Activated naive CD4-positive, alpha-beta T cell treated with anti-CD3 and anti-CD28 coated beads, Interleukin-2, amount 50 U/mL, for 24 hours (primary cell): Measurements from ENCODE around the gene CACNB2.

Experiments
- H3K27ac Mint-ChIP-seq: one replicate; pipeline ENCODE4 v1.8.0; 2021; ENCODE audit warnings: mild to moderate bottlenecking, mixed read lengths
- H3K27me3 Mint-ChIP-seq: one replicate; pipeline ENCODE4 v1.8.0; 2021; ENCODE audit warnings: mixed read lengths
- H3K36me3 Mint-ChIP-seq: one replicate; pipeline ENCODE4 v1.8.0; 2021; ENCODE audit warnings: mixed read lengths
- H3K4me1 Mint-ChIP-seq: one replicate; pipeline ENCODE4 v1.8.0; 2021; ENCODE audit warnings: mixed read lengths
- H3K4me3 Mint-ChIP-seq: one replicate; pipeline ENCODE4 v1.8.0; 2021; ENCODE audit warnings: mild to moderate bottlenecking, mixed read lengths
- H3K9me3 Mint-ChIP-seq: one replicate; pipeline ENCODE4 v1.8.0; 2021; ENCODE audit warnings: mixed read lengths

Gene CACNB2

DNA sequence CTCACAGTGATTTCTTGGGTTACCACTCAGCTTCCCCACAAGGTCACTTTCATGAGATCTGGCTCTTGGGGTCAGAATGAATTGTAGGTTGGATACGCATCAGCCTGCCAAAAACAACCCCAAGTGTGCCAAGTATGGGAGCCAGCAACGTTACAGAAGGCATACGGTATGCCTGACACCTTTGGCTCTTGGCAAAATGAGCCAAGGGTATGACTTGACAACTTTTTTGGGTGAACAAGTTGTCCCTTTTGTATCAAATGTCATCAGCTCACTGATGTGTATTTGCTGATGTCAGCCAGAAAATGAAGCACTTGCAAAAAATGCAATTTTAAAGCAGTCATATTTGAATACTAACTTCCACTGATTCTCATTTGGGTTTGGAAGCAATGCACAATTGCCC lies 168.4 kb downstream of the CACNB2 start:
- Mint-ChIP-seq H3K4me1 (no peaks in the 10 kb centered on the region), H3K36me3 (no peaks in the 10 kb centered on the region), H3K4me3 (no peak overlapping the region), H3K27me3 (no peaks in the 10 kb centered on the region), H3K9me3 (no peaks in the 10 kb centered on the region), H3K27ac (no peak overlapping the region)

DNA sequence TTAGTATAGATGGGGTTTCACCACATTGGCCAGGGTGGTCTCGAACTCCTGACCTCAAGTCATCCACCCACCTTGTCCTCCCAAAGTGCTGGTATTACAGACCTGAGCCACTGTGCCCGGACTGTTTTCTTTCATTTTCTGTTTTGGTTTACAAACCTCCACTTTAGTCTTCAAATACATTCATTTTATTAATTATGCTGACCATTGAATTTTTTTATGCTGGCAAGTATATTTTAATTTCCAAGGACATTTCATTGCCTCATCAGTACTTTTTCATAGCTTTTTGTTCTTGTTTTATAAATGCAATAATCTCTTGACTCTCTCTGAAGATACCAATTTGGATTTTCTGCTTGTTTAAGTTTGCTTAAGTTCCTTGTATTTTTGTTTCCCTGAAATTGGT lies 170.5 kb downstream of the CACNB2 start:
- no peak overlapping the region for H3K4me3 Mint-ChIP-seq
- H3K36me3 Mint-ChIP-seq: no peaks in the 10 kb centered on the region
- no peaks in the 10 kb centered on the region for H3K27me3 Mint-ChIP-seq
- no peaks in the 10 kb centered on the region for H3K9me3 Mint-ChIP-seq
- H3K27ac Mint-ChIP-seq: no peak overlapping the region
- H3K4me1 Mint-ChIP-seq: no peaks in the 10 kb centered on the region

DNA sequence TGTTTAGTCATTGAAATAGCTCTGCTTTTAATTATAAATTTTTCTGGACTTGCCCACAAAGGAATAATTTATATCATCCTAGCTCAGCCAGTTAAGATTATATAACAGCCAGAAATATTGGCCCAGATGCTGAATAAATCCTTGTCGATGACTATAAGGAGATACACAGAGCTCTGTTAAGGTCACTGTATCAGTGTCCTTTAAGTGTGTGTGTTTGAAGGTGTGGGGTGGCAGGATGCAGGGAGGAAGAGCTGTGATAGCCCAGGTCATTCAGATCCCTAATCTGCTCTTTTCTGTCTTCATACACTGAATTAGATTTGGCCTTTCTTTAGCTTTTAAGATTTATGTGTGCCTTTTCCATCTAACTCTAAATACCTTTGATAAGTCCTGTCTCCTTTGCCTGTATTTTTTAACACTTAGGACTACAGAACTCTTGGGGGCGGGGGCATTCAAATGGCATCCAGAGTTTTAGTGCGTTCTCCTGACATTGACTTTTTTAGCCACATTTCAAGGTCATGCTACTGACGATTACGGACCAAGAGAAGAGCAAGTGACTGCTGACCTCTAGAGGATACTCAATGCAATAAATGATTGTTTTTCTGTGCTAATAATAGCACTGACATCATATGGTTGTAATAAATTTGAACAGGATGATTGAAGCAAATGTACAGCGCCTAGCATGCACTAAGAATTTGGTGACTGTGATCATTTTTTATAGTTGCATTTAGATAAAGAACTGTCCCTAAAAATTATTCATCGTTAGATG lies 172.3 kb downstream of the CACNB2 start:
- Mint-ChIP-seq H3K9me3 (no peaks in the 10 kb centered on the region), H3K27me3 (no peaks in the 10 kb centered on the region), H3K4me1 (no peaks in the 10 kb centered on the region), H3K4me3 (no peak overlapping the region), H3K27ac (no peak overlapping the region), H3K36me3 (no peaks in the 10 kb centered on the region)

DNA sequence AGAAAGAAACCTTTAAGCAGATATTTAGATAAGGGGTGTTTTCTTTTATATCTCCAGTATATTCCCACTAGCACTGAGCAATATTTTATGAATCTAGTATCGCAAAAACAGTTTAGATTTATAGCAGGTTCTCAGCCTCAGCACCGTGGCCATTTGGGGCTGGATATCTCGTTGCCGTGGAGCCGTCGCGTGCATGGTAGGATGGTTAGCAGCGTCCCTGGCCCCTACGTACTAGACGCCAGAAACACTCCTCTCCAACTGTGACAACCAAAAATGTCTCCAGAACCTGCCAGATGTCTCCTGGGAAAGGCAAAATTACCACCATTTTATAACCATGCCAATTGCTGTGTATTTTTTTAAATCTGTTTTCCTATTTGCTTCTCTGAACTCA lies 172.9 kb downstream of the CACNB2 start:
- no peaks in the 10 kb centered on the region for H3K9me3 Mint-ChIP-seq
- H3K27me3 Mint-ChIP-seq: no peaks in the 10 kb centered on the region
- H3K4me1 Mint-ChIP-seq: no peaks in the 10 kb centered on the region
- no peak overlapping the region for H3K27ac Mint-ChIP-seq
- H3K4me3 Mint-ChIP-seq: no peak overlapping the region
- no peaks in the 10 kb centered on the region for H3K36me3 Mint-ChIP-seq

DNA sequence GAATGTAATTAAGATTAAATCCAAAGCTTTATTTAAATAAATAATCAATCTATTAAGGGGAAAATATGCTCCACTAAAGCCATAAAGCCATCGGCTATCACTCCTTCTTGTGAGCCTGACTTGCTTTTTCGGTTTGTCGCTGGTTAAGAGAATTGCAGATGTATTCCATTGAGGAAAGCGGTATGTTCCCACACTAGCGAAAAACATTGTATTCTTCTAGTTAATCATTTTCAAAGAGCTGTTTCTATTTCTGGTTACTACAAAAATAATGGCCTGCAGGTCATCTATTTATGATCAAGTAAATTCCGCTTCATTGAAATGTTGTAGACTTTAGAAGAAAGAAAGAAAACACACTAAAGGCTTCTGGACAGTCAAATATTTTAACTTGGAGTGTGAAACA lies 173.4 kb downstream of the CACNB2 start:
- H3K4me1 Mint-ChIP-seq: no peaks in the 10 kb centered on the region
- peaks cover 1% of the 10 kb centered on the region for H3K9me3 Mint-ChIP-seq
- H3K36me3 Mint-ChIP-seq: no peaks in the 10 kb centered on the region
- no peak overlapping the region for H3K27ac Mint-ChIP-seq
- H3K4me3 Mint-ChIP-seq: no peak overlapping the region
- no peaks in the 10 kb centered on the region for H3K27me3 Mint-ChIP-seq

DNA sequence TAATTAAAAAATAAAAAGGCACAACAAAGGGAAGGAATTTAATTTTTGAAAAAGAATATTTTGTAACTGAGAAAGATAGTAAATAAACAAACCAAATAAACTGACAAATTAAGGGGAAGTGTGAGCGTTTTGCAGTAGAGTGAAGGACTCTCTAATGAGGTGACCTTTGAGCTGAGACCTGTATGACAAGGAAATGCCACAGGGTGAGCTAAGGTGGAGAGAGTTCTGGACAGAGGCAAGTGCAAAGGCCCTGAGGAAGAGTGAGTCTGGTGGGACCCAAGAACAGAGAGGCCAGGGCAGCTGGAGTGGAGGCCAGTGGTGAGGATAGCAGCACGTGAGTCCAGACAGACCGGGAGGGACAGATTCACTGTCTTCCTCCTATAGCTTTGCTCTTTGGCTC lies 179.4 kb downstream of the CACNB2 start:
- Mint-ChIP-seq H3K9me3 (peaks cover 8% of the 10 kb centered on the region), H3K36me3 (no peaks in the 10 kb centered on the region), H3K27ac (no peak overlapping the region), H3K4me1 (no peaks in the 10 kb centered on the region), H3K27me3 (no peaks in the 10 kb centered on the region), H3K4me3 (no peak overlapping the region)

DNA sequence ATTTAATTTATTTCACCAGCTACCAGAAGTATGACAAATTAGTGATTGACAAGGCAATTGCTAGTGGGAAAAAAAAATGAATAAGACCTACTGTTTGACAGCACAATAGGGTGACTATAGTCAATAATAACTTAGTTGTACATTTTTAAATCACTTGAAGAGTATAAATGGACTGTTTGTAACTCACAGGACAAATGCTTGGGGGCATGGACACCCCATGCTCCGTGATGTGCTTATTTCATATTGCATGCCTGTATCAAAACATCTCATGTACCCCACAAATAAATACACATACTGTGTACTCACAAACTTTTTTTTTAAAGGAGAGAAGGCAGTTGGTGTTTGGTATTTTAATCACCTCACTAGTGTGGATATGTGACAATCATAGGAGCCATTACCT lies 181.1 kb downstream of the CACNB2 start:
- H3K4me1 Mint-ChIP-seq: no peaks in the 10 kb centered on the region
- H3K4me3 Mint-ChIP-seq: no peak overlapping the region
- no peaks in the 10 kb centered on the region for H3K27me3 Mint-ChIP-seq
- H3K27ac Mint-ChIP-seq: no peak overlapping the region
- peaks cover 8% of the 10 kb centered on the region for H3K9me3 Mint-ChIP-seq
- no peaks in the 10 kb centered on the region for H3K36me3 Mint-ChIP-seq

DNA sequence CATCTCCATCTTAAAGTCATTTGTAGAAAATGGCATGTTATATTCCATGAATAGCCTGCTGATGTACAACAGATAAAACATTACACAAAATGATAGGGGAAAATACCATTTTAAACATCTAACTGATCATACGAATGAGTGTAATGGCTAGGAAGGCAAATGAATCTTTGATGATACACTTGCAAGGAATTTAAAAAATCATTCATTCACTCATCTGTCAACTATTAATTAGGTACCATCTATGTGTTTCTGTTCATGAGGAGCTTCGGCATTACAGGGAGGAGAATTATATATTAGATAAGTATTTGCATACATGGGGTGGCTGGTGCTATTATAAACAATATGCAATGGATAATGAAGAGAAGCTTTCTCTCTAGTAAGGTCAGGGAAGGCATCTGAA lies 183.7 kb downstream of the CACNB2 start:
- H3K9me3 Mint-ChIP-seq: peaks cover 3% of the 10 kb centered on the region
- H3K4me3 Mint-ChIP-seq: no peak overlapping the region
- no peaks in the 10 kb centered on the region for H3K36me3 Mint-ChIP-seq
- no peaks in the 10 kb centered on the region for H3K4me1 Mint-ChIP-seq
- no peak overlapping the region for H3K27ac Mint-ChIP-seq
- peaks cover 1% of the 10 kb centered on the region for H3K27me3 Mint-ChIP-seq

DNA sequence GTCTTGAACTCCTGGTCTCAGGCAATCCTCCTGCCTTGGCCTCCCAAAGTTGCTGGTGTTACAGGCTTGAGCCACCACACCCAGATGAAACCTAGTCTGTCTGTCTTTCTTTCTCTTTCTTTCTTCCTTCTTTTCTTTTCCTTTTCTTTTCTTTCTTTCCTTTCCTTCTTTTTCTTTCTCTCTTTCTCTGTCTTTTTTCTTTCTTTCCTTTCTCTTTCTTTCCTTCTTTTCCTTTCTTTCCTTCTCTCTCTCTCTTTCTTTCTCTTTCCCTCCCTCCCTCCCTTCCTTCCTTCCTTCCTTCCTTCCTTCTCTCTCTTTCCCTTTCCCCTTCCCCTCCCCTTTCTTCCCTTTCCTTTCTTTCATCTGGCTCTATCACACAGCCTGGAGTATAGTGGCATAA lies 185.2 kb downstream of the CACNB2 start:
- Mint-ChIP-seq H3K4me1 (no peaks in the 10 kb centered on the region), H3K36me3 (no peaks in the 10 kb centered on the region), H3K9me3 (no peaks in the 10 kb centered on the region), H3K4me3 (no peak overlapping the region), H3K27me3 (peaks cover 1% of the 10 kb centered on the region), H3K27ac (no peak overlapping the region)

DNA sequence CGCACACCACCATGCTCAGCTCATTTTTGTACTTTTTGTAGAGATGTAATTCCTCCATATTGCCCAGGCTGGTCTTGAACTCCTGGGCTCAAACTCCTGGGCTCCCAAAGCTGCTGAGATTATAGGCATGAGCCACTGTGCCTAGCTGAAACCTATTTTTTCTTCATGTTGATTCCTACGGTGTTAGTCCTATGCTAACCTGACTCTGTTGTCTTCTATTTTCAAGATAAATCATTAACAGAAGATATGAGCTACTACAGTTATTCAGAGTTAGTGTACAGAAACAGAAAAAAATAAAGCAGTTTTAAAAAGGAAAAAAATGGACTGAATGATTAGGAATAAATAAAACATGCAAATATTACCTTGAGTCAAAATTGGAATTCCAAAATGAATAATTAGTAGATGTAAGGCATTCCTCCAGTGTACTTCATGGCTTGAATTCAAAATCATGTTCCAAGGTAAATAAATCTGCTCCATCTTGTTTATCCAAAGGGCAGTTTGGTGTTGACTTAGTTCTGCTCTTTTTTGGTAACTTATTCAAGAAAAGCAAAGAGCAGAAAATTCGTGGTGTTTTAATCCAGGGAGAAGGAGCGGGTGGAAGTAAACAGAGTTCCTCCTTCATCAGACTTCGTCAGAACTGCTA lies 185.8 kb downstream of the CACNB2 start:
- Mint-ChIP-seq H3K4me1 (no peaks in the 10 kb centered on the region), H3K27me3 (peaks cover 1% of the 10 kb centered on the region), H3K27ac (no peak overlapping the region), H3K9me3 (no peaks in the 10 kb centered on the region), H3K36me3 (no peaks in the 10 kb centered on the region), H3K4me3 (no peak overlapping the region)

DNA sequence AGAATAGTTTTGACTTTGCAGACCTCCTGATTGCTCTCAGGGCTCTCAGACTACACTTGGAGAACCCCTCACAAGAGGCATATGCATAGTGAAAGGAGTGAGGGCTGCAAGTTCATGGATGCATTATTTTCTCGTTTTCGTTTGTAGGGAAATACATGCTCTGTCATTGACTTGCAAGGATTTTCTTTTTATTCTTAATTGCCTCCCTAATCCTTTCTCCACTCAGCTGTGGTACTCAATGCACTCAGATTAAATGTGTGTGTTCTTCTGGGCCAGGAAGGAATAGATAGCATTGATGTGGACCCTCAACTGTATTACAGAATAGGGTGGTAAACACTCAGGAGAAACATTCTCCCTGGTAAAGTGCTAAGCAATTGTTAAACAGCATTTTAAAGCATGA lies 188.7 kb downstream of the CACNB2 start:
- Mint-ChIP-seq H3K36me3 (no peaks in the 10 kb centered on the region), H3K9me3 (no peaks in the 10 kb centered on the region), H3K27me3 (peaks cover 1% of the 10 kb centered on the region), H3K4me1 (no peaks in the 10 kb centered on the region), H3K4me3 (no peak overlapping the region), H3K27ac (no peak overlapping the region)

DNA sequence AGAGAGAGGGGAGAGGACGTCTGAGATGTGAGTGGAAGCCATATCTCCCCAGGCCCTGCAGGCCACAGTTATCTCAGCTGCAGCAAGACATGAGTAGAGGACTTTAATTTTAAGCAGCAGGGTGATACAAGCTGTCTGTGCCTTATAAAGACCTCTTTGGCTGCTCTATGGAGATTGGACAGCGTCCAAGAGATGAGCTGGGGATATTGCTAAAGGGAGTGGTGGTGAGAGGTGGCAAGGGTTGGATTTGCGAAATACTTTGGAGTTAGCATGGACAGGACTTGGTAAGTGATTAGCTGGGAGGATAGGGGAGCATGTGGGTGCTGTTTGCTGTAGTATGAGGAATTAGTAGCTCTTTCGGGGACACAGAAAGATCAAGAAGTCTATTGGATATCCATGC lies 191.8 kb downstream of the CACNB2 start:
- Mint-ChIP-seq H3K27ac (no peak overlapping the region), H3K36me3 (no peaks in the 10 kb centered on the region), H3K4me1 (no peaks in the 10 kb centered on the region), H3K9me3 (no peaks in the 10 kb centered on the region), H3K27me3 (peaks cover 1% of the 10 kb centered on the region), H3K4me3 (no peak overlapping the region)

DNA sequence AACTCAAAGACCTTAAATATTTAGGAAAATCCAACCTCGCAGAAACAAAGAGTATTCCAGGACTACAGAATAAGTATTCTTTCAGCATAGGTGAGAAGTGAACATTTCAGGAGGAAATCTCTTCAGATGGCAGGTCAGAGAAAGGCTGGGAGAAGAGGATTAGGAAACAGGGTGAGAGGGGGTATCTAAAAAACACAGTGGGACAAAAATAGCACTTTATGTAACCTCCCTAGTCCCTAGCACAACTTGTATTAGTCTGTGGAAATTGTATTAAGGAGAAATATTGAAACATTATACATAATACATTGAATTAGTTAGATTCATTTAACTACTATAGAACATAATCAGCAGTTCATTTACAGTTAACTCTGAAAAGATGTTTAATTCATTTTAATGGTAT lies 192.3 kb downstream of the CACNB2 start:
- Mint-ChIP-seq H3K4me1 (no peaks in the 10 kb centered on the region), H3K27me3 (peaks cover 1% of the 10 kb centered on the region), H3K27ac (no peak overlapping the region), H3K9me3 (no peaks in the 10 kb centered on the region), H3K4me3 (no peak overlapping the region), H3K36me3 (no peaks in the 10 kb centered on the region)

DNA sequence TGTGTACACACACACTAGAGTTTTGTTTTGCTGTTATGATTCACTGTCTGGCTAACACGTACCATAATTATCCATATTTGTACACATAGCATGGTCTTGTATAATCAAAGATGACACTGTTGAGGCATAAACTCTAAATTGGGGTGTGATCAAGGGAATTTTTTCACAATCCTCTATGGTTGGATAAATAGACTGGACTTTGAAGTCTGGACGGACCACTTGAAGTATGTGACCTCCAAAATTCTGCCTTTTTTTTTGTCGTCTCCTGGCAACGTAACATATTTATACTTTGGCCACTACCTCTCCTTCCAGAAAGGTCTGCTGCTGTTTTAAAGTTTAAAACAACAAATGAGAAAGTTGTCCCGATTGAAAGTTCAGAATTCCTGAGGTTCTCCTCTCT lies 193.4 kb downstream of the CACNB2 start:
- no peaks in the 10 kb centered on the region for H3K9me3 Mint-ChIP-seq
- H3K27me3 Mint-ChIP-seq: no peaks in the 10 kb centered on the region
- no peaks in the 10 kb centered on the region for H3K36me3 Mint-ChIP-seq
- no peaks in the 10 kb centered on the region for H3K4me1 Mint-ChIP-seq
- H3K27ac Mint-ChIP-seq: no peak overlapping the region
- H3K4me3 Mint-ChIP-seq: no peak overlapping the region

DNA sequence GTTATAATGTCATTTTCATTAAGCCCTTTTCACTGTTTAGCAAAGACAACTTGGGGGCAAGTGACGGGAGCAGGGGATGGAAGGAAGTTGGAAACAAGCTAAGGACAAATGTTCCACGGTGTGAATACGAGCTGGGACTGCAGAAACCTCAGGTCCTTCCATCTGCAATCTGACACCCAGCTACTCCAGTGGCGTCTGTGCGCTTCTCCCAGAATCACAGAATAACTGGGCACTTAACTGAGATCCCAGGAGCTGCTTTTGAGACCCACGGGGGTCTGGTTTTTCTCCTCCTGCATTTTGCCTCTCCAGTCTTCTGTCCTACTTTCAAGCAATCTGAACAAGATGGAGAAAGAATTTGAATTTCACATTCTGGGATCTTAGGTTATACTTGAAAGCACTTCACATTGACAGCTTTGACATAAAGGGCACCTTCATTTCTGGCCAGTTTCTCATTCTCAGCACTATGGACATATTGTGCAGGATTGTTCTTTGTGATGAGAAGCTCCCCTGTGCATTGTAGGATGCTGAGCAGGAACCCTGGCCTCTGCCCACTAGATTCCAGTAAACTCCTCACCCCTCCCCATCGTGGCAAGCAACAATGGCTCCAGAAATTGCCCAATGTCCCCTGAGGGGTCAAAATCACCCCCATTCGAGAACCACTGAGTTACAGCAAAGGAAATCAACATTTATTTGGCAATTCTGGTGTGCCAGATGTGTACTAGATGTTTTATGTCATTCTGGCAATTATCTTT lies 194.1 kb downstream of the CACNB2 start:
- Mint-ChIP-seq H3K27me3 (no peaks in the 10 kb centered on the region), H3K9me3 (no peaks in the 10 kb centered on the region), H3K4me1 (no peaks in the 10 kb centered on the region), H3K27ac (no peak overlapping the region), H3K4me3 (no peak overlapping the region), H3K36me3 (no peaks in the 10 kb centered on the region)

DNA sequence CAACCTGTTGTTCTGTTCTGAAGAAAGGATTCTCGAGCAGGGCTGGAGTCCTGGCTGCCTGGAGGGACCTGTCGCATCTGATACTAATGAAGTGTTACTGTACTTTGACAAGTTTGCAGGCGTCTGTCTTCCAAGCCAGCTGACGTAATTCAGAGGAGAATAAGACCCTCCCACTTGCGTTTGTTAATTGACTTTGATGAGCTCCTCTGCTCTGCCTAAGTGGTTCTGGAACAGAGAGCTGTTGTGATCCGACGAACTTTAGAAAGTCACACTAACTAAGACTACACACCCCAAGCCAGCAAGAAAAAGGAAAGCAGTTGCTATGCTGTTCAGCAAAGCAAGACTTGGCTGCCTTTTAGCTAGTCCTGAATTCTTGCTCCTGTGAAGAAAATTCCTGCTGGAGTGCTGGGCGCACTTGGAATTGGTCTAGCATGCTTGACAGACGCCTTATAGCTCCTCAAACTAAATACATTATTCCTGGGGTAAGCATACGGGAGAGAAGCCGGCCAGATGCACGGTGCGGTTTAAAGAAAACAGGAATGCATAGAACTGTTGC lies 200.3 kb downstream of the CACNB2 start:
- H3K9me3 Mint-ChIP-seq: no peaks in the 10 kb centered on the region
- H3K4me1 Mint-ChIP-seq: no peaks in the 10 kb centered on the region
- peaks cover 3% of the 10 kb centered on the region for H3K27me3 Mint-ChIP-seq
- no peak overlapping the region for H3K4me3 Mint-ChIP-seq
- H3K27ac Mint-ChIP-seq: no peak overlapping the region
- no peaks in the 10 kb centered on the region for H3K36me3 Mint-ChIP-seq
